HG03469 (cell line): ENCODE results near the gene BANF1.

Experiments
- ATAC-seq: cut with Tn5 transposase; IDR thresholded peaks from one replicate; pipeline ENCODE4 v1.9.1; 2021; ENCODE audit warnings: mild to moderate bottlenecking, moderate library complexity, moderate number of reproducible peaks; ENCODE audit not compliant: unreplicated experiment

Gene BANF1

DNA sequence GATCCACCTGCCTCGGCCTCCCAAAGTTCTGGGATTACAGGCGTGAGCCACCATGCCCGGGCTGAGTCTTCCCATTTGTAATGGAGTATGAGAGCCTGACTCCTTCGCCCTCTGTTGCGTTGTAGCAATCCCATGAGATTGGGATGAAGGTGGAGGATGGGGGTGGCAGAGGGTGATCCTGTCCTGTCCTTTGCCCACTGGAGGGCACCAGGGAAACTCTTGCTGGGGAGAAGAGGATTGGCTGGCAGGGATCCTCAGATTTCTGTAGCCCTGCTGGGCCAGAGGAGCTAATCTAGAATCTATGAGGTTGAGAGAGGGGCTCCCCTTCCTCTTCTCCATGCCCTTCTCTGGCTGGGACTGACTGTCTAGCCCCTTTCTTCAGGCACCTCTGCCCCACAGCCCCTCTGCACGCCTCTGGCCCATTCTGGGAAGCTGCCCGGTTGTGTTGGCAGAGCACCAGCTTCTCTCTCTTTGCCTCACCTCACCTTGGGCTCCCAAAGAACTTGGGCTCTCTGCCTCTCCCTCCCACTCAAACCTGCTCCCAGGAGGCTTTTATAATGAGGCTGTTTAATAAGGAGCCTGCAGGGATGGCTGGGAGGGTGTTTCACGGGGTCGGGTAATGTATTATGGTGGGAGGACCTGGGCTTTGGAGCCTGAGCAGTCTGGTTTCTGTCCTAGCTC lies 33.5 kb downstream of the BANF1 start:
- ATAC-seq, result no peak

DNA sequence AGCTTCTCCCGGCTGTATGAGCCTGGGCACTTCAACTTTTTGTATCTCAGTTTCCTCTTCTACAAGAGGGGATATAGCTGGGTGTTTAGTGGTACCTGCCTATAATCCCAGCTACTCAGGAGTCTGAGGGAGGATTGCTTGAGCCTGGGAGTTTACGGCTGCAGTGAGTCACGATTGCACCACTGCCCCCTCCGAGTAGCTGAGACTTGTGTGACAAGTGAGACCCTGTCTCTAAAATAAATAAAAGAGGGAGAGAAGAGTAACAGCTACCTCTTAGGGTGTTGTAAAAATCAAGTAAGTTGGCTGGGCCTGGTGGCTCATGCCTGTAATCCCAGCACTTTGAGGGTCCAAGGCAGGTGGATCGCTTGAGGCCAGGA lies 34.0 kb downstream of the BANF1 start:
- no peak for ATAC-seq

DNA sequence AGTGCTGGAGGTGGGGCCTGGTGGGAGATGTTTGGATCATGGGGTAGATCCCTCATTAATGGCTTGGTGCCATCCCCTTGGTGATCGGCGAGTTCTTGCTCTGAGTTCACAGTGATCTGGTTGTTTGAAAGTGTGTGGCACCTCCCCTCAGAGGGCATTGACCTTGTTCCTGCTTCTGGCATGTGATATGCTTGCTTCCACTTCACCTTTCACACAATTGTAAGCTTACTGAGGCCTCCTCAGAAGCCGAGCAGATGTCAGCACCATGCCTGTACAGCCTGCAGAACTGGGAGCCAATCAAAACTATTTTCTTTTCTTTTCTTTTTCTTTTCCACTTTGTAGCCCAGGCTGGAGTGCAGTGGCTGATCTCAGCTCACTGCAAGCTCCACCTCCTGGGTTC lies 35.0 kb downstream of the BANF1 start:
- ATAC-seq, result no peak

- no peak for ATAC-seq
Observed at GRCh38 chr11:66039765-66040164, 37.5 kb downstream of the BANF1 start.

DNA sequence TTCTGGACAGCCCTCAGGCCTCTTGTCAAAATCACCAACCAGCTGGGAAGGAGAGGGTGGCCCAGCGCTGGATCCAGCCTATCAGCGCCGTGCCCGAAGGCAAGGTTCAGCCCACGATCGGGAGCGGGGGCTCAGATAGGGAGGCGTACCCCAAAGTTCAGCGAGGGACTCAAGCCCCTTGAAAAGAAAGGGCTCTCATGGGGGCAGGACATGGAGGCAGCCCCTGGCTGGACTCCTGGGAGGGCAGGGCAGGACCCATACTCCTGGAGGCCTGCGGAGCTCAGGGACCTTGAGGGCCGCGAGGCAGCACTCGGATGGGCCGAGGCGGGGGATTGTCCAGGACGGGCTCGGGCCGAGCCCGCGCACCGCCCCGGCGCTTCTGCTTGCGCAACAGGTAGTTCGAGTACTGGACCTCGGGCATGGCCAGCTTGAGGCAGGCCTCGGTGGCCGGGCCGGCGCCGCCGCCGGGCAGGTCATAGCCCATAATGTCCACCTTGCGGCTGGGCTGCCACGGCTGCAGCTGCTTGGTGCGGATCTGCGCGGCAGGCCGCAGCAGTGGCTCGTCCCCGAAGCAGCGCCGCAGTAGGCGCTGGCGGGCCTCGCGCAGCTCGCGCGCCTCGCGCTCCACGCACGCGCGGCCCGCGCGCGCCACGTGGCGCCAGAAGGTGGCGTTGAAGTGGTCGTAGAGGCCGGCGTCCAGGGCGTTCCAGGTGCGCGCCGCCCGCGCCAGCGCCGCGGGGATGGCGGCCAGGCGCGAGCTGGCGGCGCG lies 40.1 kb downstream of the BANF1 start:
- no peak for ATAC-seq

- no peak for ATAC-seq
Observed at GRCh38 chr11:66042996-66043906, 40.9 kb downstream of the BANF1 start.

- ATAC-seq, result no peak
Observed at GRCh38 chr11:66044757-66045156, 42.5 kb downstream of the BANF1 start.

- no peak for ATAC-seq
Observed at GRCh38 chr11:66045177-66045639, 42.9 kb downstream of the BANF1 start.

DNA sequence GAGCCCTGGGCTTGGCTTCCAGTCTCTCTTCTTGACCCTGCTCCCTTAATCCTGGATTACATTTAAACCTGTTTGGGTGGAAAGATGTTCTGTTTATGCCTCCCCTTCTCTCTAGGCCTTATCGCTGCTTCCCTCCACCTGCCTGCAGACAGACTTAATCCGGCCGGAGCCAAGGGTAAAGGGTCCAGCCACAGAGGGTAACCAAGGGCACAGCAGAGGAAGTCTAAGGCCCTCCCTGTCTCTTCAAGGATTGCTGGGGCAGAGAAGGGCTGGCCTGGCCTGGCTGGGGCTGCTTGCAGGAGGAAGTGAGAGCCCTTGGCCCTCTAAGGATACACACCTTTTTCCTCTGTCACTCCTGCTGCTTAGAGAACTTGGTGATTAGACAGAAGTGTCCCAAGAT lies 44.6 kb downstream of the BANF1 start:
- no peak for ATAC-seq

DNA sequence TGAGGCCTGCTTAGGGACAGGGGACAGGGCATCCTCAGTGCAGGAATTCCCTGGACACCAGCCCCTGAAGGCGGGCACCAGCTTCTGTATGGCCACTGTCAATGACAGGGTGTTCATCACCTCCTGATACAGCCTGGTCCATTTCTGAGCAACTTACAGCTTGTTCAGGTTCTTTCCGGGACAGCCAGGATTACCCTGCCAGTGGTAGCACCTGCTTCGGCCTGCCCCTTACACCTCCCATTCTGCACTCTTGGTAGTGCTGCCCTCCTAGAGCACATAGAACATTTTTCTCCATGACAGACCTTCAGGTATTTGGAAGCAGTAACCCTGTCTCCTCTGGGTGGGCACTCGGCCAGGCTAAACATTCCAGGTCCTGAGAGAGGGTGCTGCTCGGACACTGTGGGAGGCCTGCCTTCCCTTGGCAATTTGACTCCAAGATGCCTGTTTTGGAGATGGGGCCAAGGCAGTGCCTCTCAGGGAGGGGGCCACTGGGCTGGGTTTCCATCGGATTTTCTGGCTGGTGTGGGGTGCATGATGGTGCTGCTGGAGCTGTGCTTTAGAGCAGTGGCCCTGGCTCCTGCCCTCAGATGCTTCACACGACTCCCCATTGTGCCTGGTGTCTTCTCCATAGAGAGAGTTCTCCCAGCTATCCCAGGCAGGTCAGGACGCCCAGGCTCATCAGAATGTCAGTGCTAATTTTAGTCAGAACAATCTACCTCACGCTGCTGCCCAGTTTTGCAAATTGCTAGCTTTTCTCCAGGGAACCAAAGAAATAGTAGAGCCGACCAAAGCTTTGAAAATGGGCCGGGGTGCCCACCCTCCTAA lies 45.5 kb downstream of the BANF1 start:
- no peak for ATAC-seq

DNA sequence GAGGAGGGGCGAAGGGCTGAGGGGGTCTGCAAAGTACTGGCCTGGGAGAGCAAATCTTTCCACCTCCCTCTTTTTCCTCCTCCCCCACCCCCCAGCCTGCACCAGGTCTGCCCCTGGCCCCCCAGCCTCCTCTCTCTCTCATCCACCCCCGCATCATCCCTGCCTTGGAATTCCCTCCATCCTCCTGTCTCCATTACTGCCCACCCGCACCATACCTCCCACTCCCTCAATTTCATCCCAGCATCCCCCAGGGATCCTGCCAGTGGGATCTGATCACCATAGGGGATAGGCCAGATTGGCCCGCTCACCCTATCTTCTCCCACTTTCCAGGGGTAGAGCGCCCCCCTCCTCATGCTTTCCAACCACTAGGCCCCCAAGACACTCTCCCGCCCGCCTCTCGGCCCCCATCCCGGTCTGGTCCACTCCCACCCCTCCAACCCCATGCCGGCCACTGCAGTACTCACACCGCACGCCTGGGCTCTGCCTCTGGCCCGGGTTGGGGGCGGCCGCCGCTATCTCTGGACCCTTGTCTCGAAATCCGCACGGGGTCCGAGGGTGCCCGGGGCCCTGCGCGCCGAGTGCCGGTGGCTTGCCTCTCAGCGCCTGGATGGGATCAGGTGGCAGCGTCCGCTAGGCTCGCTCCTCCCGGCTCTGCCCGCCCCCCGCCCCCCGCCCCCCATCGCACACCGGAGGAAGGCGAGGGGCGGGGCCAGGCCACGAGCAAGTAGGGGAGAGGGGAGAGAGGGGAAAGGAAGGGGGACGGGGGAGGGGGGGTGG lies 46.4 kb downstream of the BANF1 start, which contains the start of gene GAL3ST3:
Gene GAL3ST3 (minus strand): TSS at position 615 of the 777 bp plus-strand sequence. CDS start 3,746 bp downstream, outside the sequence.
- ATAC-seq, result no peak

DNA sequence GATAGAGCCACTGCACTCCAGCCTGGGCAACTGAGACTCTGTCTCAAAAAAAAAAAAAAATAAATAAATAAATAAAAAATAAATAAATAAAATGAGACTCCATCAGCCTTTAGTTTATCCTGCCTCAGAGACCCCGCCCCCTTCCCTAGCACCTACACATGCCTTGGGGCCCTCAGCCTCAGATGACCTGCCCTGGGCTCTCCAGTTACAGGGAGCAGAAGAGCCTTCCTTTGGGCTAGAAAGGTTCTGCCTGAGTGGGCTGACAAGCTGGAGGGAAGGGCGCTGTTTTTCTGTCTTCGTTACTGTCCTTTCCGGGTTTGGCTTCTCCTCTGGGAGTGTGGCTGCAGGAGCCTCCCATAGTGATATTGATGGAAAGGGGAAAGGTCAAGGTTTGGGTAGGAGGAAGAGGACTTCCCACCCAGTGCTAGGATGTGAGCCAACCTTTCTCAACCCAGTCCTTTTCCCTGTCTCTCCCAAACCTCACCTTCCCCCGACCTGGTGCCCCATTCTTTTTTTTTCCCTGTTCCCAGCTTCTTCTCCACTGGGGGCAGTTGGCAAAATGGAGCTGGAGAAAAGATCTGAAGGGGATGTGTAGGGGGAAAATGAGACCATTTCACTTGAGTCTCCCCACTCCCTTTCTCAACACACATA lies 48.4 kb downstream of the BANF1 start:
- no peak for ATAC-seq

GRCh38 chr11:66051371-66051765 lies 49.1 kb downstream of the BANF1 start:
- ATAC-seq, result no peak

- peak; percentile 85 for ATAC-seq
Observed at GRCh38 chr11:66051766-66052663, 49.7 kb downstream of the BANF1 start, which contains the start of gene SF3B2. Gene SF3B2 (plus strand): TSS chr11:66052364. CDS start chr11:66052385, 21 bp downstream.

DNA sequence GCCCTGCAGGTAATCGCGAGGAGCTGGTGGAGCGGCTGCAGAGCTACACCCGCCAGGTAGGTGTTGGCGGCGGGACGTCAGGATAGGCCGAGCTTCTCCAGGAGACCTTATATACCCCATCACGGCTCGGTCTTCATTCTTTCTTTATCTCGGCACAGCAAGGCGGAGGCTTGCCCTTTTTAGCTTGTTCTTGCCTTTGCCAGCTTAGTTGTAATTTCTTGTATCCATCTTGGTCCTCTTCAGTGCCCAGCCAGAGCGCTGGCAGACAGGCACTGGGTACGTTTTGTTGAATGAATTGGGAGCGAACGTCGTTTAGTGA lies 50.3 kb downstream of the BANF1 start:
- no peak for ATAC-seq
